Measurements from ENCODE around the gene SNX11. TPM values are rescaled to one million over a fixed set of nuclear protein-coding genes. Genes with fewer than 3 reads are reported as not detected.
A peak's percentile ranks its signal among the peaks of the same experiment; 100 is the strongest.

SNX11 gene
- total and polyA plus RNA-seq, 7 experiments from 2014 or later, result 12.3 to 35.1 (median 16.8) TPM

- H3K9me3 Mint-ChIP-seq, result peaks cover 0 to 1% (median 0%) of the 10 kb centered on the region in 11 donors
- peak; percentile 91 for ATAC-seq
Measured at GRCh38 chr17:48131216-48131824, 23.8 kb downstream of the SNX11 start.

GRCh38 chr17:48132385-48132784 lies 24.8 kb downstream of the SNX11 start:
- Histone ChIP-seq H3K4me3 (ENCODE audit: low read length) (no peak overlapping the region), H3K4me1 (ENCODE audit: control insufficient read depth in 2 of 2, insufficient read depth in 2 of 2, low read length in 2 of 2) (no peaks in the 10 kb centered on the region), H3K9me3 (ENCODE audit: control insufficient read depth in 2 of 3, low read length in 3 of 3) (no peaks in the 10 kb centered on the region), H3K27ac (ENCODE audit: low read depth, low read length) (no peak overlapping the region), H3K36me3 (ENCODE audit: control insufficient read depth in 2 of 3, insufficient read depth in 3 of 3, low read length in 3 of 3) (peaks cover 0 to 25% (median 0%) of the 10 kb centered on the region in 3 experiments), H3K27me3 (ENCODE audit: control insufficient read depth in 2 of 2, insufficient read depth in 2 of 2, low read length in 2 of 2) (no peaks in the 10 kb centered on the region)
- DNase-seq (no peak), ATAC-seq (no peak)
- Mint-ChIP-seq H3K9me3 (peaks cover 0 to 1% (median 0%) of the 10 kb centered on the region in 11 donors), H3K4me3 (no peak overlapping the region), H3K27ac (peak overlapping the region in 1 of 9 donors; percentile 51), H3K27me3 (no peaks in the 10 kb centered on the region), H3K36me3 (peaks cover 0 to 10% (median 5%) of the 10 kb centered on the region in 5 donors), H3K4me1 (peaks cover 0 to 4% (median 0%) of the 10 kb centered on the region in 7 donors)
- intact Hi-C loops (cut with micrococcal nuclease), result loop anchor here in 1 of 2 donors (5.0 kb wide), 1 partner anchor 155 kb away; no protein-coding TSS in a partner anchor
- ChIA-PET POLR2A (interaction anchor here (0.6 kb wide), 1 partner anchor 14 kb away, joined by 4 read pairs; no protein-coding TSS in a partner anchor), CTCF (interaction anchor here (0.7 to 7.2 kb wide), 5 partner anchors 8 to 461 kb away, joined by 3 to 64 read pairs (median 5); partner anchors contain the start of genes HOXB5 and SNX11)

More at GRCh38 chr17:48131216-48131824, 23.8 kb downstream of the SNX11 start:
- no peaks in the 10 kb centered on the region for H3K9me3 ChIP-seq (ENCODE audit: control insufficient read depth in 2 of 3, low read length in 3 of 3)
- H3K36me3 ChIP-seq (ENCODE audit: control insufficient read depth in 2 of 3, insufficient read depth in 3 of 3, low read length in 3 of 3), result peaks cover 0 to 23% (median 0%) of the 10 kb centered on the region in 3 experiments
- CTCF ChIA-PET, result interaction anchor here (0.6 to 7.2 kb wide), 11 partner anchors 18 to 1861 kb away, joined by 3 to 64 read pairs (median 4); partner anchors contain the start of genes HOXB5 and SNX11
- intact Hi-C loops (cut with micrococcal nuclease), result loop anchor here (1.0 to 5.0 kb wide), 4 partner anchors 18 to 154 kb away; no protein-coding TSS in a partner anchor
- POLR2A ChIA-PET, result interaction anchor here (0.9 kb wide), 1 partner anchor 24 kb away, joined by 6 read pairs; the partner anchor contains the start of gene SNX11
- H3K4me1 ChIP-seq (ENCODE audit: control insufficient read depth in 2 of 2, insufficient read depth in 2 of 2, low read length in 2 of 2), result no peaks in the 10 kb centered on the region
- H3K27me3 ChIP-seq (ENCODE audit: control insufficient read depth in 2 of 2, insufficient read depth in 2 of 2, low read length in 2 of 2), result no peaks in the 10 kb centered on the region
- H3K4me3 Mint-ChIP-seq, result no peak overlapping the region
- peak in 8 of 9 donors; percentile 21 to 64 (median 56) for DNase-seq
- no peaks in the 10 kb centered on the region for H3K27me3 Mint-ChIP-seq
- no peak overlapping the region for H3K4me3 ChIP-seq (ENCODE audit: low read length)
- H3K27ac ChIP-seq (ENCODE audit: low read depth, low read length), result no peak overlapping the region
- peaks cover 0 to 5% (median 5%) of the 10 kb centered on the region in 5 donors for H3K36me3 Mint-ChIP-seq
- H3K27ac Mint-ChIP-seq, result peak overlapping the region in 5 of 9 donors; percentile 75 to 79 (median 78)
- H3K4me1 Mint-ChIP-seq, result peaks cover 0 to 4% (median 0%) of the 10 kb centered on the region in 7 donors

- no peaks in the 10 kb centered on the region for H3K27me3 Mint-ChIP-seq
Measured at GRCh38 chr17:48134912-48135480, 27.4 kb downstream of the SNX11 start.

GRCh38 chr17:48137656-48138055 lies 30.1 kb downstream of the SNX11 start:
- intact Hi-C loops (cut with micrococcal nuclease), result no loop called here
- ChIA-PET CTCF (interaction anchor here (0.5 to 1.2 kb wide), 3 partner anchors 57 to 181 kb away, joined by 4 to 5 read pairs (median 4); no protein-coding TSS in a partner anchor), POLR2A (no interaction called here)
- Mint-ChIP-seq H3K27me3 (no peaks in the 10 kb centered on the region), H3K4me3 (no peak overlapping the region), H3K27ac (peak overlapping the region in 6 of 9 donors; percentile 5 to 80 (median 50)), H3K9me3 (no peaks in the 10 kb centered on the region), H3K4me1 (peaks cover 5 to 17% (median 15%) of the 10 kb centered on the region in 7 donors), H3K36me3 (peaks cover 10 to 27% (median 22%) of the 10 kb centered on the region in 5 donors)
- Histone ChIP-seq H3K9me3 (ENCODE audit: control insufficient read depth in 2 of 3, low read length in 3 of 3) (no peaks in the 10 kb centered on the region), H3K27ac (ENCODE audit: low read depth, low read length) (no peak overlapping the region), H3K4me1 (ENCODE audit: control insufficient read depth in 2 of 2, insufficient read depth in 2 of 2, low read length in 2 of 2) (no peaks in the 10 kb centered on the region), H3K4me3 (ENCODE audit: low read length) (no peak overlapping the region), H3K27me3 (ENCODE audit: control insufficient read depth in 2 of 2, insufficient read depth in 2 of 2, low read length in 2 of 2) (no peaks in the 10 kb centered on the region), H3K36me3 (ENCODE audit: control insufficient read depth in 2 of 3, insufficient read depth in 3 of 3, low read length in 3 of 3) (peaks cover 0 to 38% (median 0%) of the 10 kb centered on the region in 3 experiments)
- ATAC-seq (no peak), DNase-seq (no peak)

More at GRCh38 chr17:48134912-48135480, 27.4 kb downstream of the SNX11 start:
- no peaks in the 10 kb centered on the region for H3K9me3 ChIP-seq (ENCODE audit: control insufficient read depth in 2 of 3, low read length in 3 of 3)
- H3K27ac Mint-ChIP-seq, result peak overlapping the region in 4 of 9 donors; percentile 31 to 62 (median 46)
- CTCF ChIA-PET, result interaction anchor here (7.2 kb wide), 1 partner anchor 53 kb away, joined by 64 read pairs; no protein-coding TSS in a partner anchor
- H3K4me1 Mint-ChIP-seq, result peaks cover 0 to 8% (median 7%) of the 10 kb centered on the region in 7 donors
- intact Hi-C loops (cut with micrococcal nuclease), result loop anchor here in 1 of 2 donors (1.0 to 5.0 kb wide), 2 partner anchors 158 to 483 kb away; no protein-coding TSS in a partner anchor
- H3K4me3 ChIP-seq (ENCODE audit: low read length), result no peak overlapping the region
- H3K27me3 ChIP-seq (ENCODE audit: control insufficient read depth in 2 of 2, insufficient read depth in 2 of 2, low read length in 2 of 2), result no peaks in the 10 kb centered on the region
- H3K4me1 ChIP-seq (ENCODE audit: control insufficient read depth in 2 of 2, insufficient read depth in 2 of 2, low read length in 2 of 2), result no peaks in the 10 kb centered on the region
- H3K36me3 ChIP-seq (ENCODE audit: control insufficient read depth in 2 of 3, insufficient read depth in 3 of 3, low read length in 3 of 3), result peaks cover 0 to 31% (median 0%) of the 10 kb centered on the region in 3 experiments
- POLR2A ChIA-PET, result no interaction called here
- no peak overlapping the region for H3K27ac ChIP-seq (ENCODE audit: low read depth, low read length)
- ATAC-seq (no peak), DNase-seq (no peak)
- peaks cover 8 to 18% (median 14%) of the 10 kb centered on the region in 5 donors for H3K36me3 Mint-ChIP-seq
- H3K4me3 Mint-ChIP-seq, result no peak overlapping the region
- H3K9me3 Mint-ChIP-seq, result peaks cover 0 to 1% (median 0%) of the 10 kb centered on the region in 11 donors

- peaks cover 0 to 43% (median 0%) of the 10 kb centered on the region in 3 experiments for H3K36me3 ChIP-seq (ENCODE audit: control insufficient read depth in 2 of 3, insufficient read depth in 3 of 3, low read length in 3 of 3)
- H3K27me3 Mint-ChIP-seq, result no peaks in the 10 kb centered on the region
- POLR2A ChIA-PET, result no interaction called here
- DNase-seq (no peak), ATAC-seq (peak; percentile 57)
- no peaks in the 10 kb centered on the region for H3K27me3 ChIP-seq (ENCODE audit: control insufficient read depth in 2 of 2, insufficient read depth in 2 of 2, low read length in 2 of 2)
- H3K9me3 ChIP-seq (ENCODE audit: control insufficient read depth in 2 of 3, low read length in 3 of 3), result no peaks in the 10 kb centered on the region
- no peak overlapping the region for H3K4me3 ChIP-seq (ENCODE audit: low read length)
- no peak overlapping the region for H3K27ac ChIP-seq (ENCODE audit: low read depth, low read length)
- H3K4me1 Mint-ChIP-seq, result peaks cover 5 to 17% (median 15%) of the 10 kb centered on the region in 7 donors
- H3K27ac Mint-ChIP-seq, result peak overlapping the region; percentile 11 to 83 (median 60)
- no peaks in the 10 kb centered on the region for H3K4me1 ChIP-seq (ENCODE audit: control insufficient read depth in 2 of 2, insufficient read depth in 2 of 2, low read length in 2 of 2)
- no peak overlapping the region for H3K4me3 Mint-ChIP-seq
- CTCF ChIA-PET, result no interaction called here
- intact Hi-C loops (cut with micrococcal nuclease), result no loop called here
- H3K36me3 Mint-ChIP-seq, result peaks cover 10 to 27% (median 18%) of the 10 kb centered on the region in 5 donors
- no peaks in the 10 kb centered on the region for H3K9me3 Mint-ChIP-seq
Measured at GRCh38 chr17:48139944-48140343, 32.4 kb downstream of the SNX11 start.

GRCh38 chr17:48143629-48144028 lies 36.1 kb downstream of the SNX11 start:
- DNase-seq (no peak), ATAC-seq (no peak)
- Histone ChIP-seq H3K36me3 (ENCODE audit: control insufficient read depth in 2 of 3, insufficient read depth in 3 of 3, low read length in 3 of 3) (peaks cover 0 to 53% (median 4%) of the 10 kb centered on the region in 3 experiments), H3K27me3 (ENCODE audit: control insufficient read depth in 2 of 2, insufficient read depth in 2 of 2, low read length in 2 of 2) (no peaks in the 10 kb centered on the region), H3K27ac (ENCODE audit: low read depth, low read length) (no peak overlapping the region), H3K4me1 (ENCODE audit: control insufficient read depth in 2 of 2, insufficient read depth in 2 of 2, low read length in 2 of 2) (no peaks in the 10 kb centered on the region), H3K4me3 (ENCODE audit: low read length) (no peak overlapping the region), H3K9me3 (ENCODE audit: control insufficient read depth in 2 of 3, low read length in 3 of 3) (no peaks in the 10 kb centered on the region)
- Mint-ChIP-seq H3K9me3 (no peaks in the 10 kb centered on the region), H3K36me3 (peaks cover 9 to 23% (median 20%) of the 10 kb centered on the region in 5 donors), H3K4me3 (no peak overlapping the region), H3K4me1 (peaks cover 6 to 27% (median 17%) of the 10 kb centered on the region in 7 donors), H3K27ac (peak overlapping the region in 3 of 9 donors; percentile 25 to 68 (median 33)), H3K27me3 (no peaks in the 10 kb centered on the region)
- POLR2A ChIA-PET, result no interaction called here
- intact Hi-C loops (cut with micrococcal nuclease), result no loop called here
- CTCF ChIA-PET, result interaction anchor here (1.5 kb wide), 1 partner anchor 64 kb away, joined by 5 read pairs; no protein-coding TSS in a partner anchor
